Cardiac fibroblast (primary cell): ENCODE results near the gene IMMP2L.

Experiments
- DNase-seq, 2 donors: peaks; one replicate each; pipeline versions ENCODE4 v3.0.0 to v3.0.0-alpha.2; 2010; ENCODE audit warnings: low read depth in 2 of 2
- H3K4me3 ChIP-seq, 2 donors: replicated peaks in 1 of 2; 1 replicate in 1 of 2; 2 replicates in 1 of 2; pipeline ENCODE4 v1.5.1; 2011; ENCODE audit warnings: low read depth in 2 of 2, low read length in 2 of 2, mild to moderate bottlenecking in 2 of 2, moderate library complexity in 1 of 2
- TF ChIP-seq, protein P1 (sequence below): IDR thresholded peaks from one replicate; pipeline ENCODE4 v1.5.1; 2011; ENCODE audit warnings: low read depth, mild to moderate bottlenecking, low read length, inconsistent platforms

Gene IMMP2L

DNA sequence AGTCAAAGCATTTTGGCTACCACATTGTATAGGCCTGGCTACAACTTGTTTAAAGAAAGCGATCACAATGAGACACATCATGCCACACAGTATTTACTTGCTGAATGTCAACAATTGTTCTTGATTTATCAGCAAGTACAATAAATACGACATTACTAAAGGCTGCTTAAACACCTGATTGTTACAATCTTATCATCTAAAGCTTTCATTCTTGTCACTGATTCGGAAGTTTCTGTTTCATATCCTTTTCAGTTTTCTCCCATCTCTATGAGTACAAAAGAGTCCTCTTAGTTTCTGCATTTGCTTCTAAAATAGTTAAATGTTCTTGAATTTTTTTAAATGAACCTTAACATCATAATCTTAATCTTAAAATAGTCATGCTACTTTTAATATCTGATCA lies 599.5 kb downstream of the IMMP2L start:
- no peak overlapping the region for H3K4me3 ChIP-seq
- TF ChIP-seq, protein P1, sequence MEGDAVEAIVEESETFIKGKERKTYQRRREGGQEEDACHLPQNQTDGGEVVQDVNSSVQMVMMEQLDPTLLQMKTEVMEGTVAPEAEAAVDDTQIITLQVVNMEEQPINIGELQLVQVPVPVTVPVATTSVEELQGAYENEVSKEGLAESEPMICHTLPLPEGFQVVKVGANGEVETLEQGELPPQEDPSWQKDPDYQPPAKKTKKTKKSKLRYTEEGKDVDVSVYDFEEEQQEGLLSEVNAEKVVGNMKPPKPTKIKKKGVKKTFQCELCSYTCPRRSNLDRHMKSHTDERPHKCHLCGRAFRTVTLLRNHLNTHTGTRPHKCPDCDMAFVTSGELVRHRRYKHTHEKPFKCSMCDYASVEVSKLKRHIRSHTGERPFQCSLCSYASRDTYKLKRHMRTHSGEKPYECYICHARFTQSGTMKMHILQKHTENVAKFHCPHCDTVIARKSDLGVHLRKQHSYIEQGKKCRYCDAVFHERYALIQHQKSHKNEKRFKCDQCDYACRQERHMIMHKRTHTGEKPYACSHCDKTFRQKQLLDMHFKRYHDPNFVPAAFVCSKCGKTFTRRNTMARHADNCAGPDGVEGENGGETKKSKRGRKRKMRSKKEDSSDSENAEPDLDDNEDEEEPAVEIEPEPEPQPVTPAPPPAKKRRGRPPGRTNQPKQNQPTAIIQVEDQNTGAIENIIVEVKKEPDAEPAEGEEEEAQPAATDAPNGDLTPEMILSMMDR, result no peak
- no peak for DNase-seq

DNA sequence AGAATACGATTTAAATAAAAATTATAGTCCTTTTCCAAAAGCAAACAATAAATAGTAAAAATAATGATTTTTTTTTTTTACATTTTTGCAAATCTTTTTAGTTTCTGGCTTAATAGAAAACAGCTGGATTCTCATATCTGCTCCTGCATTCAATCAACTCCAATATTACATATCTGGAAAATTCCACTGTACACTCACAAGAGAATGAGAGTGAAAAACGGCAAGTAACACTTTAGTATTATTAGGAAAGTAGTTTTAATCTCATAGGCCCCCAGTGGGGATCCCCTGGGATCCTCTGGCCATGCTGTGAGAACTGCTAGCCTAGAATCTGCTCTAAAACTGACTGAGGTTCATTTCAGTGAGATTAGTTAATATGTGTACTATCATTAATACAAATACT lies 599.9 kb downstream of the IMMP2L start:
- peak in 1 of 2 donors; percentile 13 for DNase-seq
- TF ChIP-seq, protein P1, result no peak
- H3K4me3 ChIP-seq, result no peak overlapping the region

DNA sequence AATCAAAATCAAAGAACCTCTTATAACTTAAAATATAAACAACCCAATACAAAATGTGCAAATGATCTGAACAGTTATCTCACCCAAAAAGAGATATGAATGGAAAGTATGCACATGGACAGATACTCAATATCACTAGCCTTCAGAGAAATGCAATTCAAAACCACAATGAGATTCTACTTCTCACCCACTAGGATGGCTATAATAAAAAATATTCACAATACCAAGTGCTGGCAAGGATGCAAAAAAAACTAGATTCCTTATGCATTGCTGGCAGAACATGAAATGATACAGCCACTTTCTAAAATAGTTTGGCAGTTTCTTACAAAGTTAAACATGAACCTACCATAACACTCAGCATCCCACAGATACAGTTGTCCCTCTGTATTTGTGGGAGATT lies 601.5 kb downstream of the IMMP2L start:
- H3K4me3 ChIP-seq, result no peak overlapping the region
- DNase-seq, result peak; percentile 10 to 21
- TF ChIP-seq, protein P1, result no peak

DNA sequence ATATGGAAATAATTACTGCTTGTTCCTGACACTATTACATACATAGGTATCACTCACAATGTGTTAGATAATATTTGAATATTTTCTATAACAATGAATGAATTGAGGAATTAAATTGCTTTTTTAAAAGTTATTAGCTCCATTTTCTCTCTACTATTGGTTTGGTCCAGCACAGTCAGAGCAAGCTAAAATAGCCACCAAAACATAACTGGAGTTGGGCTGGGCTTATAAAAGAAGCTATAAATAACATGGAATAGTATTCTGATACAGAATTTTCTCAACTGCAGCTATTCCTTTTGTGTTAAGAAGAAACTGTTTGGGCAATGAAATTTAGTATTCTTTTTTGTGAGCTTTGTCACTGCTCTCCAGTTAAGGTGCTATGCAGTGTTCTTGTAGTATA lies 614.0 kb downstream of the IMMP2L start:
- no peak for DNase-seq
- TF ChIP-seq, protein P1, result no peak
- H3K4me3 ChIP-seq, result no peak overlapping the region

DNA sequence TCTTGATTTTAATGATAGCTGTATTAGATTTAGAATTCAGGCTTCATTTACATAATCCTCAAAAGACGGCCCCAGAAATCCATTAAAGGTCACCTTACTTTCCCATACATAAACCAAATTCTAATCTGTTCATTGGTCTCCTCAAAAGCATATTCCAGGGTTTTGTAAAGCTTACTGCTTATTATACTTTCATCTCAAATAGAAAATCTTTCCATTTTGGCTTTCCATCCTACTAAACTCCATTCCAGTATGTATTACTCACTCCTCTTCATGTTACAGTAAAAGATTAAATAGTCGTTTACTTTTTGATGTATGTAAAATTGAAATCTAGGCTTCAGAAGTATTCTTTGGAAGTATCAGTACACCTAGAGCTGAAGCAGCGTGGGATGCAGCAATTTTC lies 614.9 kb downstream of the IMMP2L start:
- TF ChIP-seq, protein P1, result no peak
- no peak for DNase-seq
- no peak overlapping the region for H3K4me3 ChIP-seq

DNA sequence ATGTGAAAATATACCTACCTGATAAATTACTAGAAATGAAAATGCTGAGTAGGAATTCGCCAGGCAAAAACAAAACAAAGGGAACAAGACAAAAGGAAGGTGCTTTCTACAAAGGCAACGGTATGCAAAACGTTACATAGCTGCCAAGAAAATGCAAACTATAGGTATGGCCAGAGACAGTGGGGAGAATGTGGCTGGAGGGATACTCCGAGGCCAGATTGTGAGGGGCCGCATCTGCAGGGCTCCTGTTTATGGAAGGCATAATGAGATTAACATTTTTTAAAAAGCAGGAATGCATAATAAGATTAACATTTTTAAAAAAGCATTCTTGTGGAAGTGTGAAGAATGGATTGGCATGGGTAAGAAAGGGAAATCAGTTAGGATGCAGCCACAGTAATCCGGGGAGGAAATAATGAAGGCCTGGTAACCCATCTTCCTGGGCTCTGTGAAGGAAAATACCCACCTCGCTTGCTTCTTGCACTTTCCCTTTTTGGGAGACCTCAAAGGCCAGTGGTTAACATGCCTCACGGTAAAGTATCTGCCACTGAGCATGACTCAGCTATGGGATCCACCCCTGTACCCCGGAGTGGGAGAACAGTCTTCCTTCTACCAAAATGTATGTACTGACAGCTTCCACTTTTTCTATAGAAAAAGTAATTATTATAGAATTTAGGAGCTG lies 617.2 kb downstream of the IMMP2L start:
- TF ChIP-seq, protein P1, result no peak
- no peak overlapping the region for H3K4me3 ChIP-seq
- no peak for DNase-seq

DNA sequence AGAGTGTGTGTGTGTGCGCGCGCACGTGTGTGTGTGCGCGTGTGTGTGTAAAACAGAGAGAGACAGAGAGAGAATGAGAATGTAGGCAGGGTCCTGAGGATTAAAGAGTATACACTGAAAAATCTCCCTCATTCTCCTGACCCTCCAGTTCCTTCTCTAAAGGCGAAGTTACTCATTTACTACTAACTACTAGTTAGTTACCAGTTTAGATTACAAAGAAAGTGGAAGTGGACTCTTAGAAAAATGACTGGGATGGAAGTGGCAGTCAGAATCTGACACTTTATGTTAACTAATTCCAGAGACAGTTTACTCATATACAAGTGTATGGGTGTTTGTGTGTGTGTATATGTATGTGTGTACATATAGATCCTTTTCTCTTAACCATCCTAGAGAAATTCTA lies 617.8 kb downstream of the IMMP2L start:
- TF ChIP-seq, protein P1, result no peak
- DNase-seq, result no peak
- no peak overlapping the region for H3K4me3 ChIP-seq
